HL-60 (cell line): ENCODE measurements around the gene IST1.

Experiments
- CTCF ChIP-seq: IDR thresholded peaks from one replicate; pipeline ENCODE4 v1.5.1; 2011; ENCODE audit warnings: low read length, control low read depth, inconsistent platforms; ENCODE audit not compliant: insufficient read depth
- GABPA ChIP-seq: IDR thresholded peaks from 2 replicates; pipeline ENCODE4 v1.6.1; 2012; ENCODE audit warnings: low read depth
- POLR2AphosphoS5 ChIP-seq: IDR thresholded peaks from 2 replicates; pipeline ENCODE4 v1.6.1; 2012; ENCODE audit warnings: low read depth

DNA sequence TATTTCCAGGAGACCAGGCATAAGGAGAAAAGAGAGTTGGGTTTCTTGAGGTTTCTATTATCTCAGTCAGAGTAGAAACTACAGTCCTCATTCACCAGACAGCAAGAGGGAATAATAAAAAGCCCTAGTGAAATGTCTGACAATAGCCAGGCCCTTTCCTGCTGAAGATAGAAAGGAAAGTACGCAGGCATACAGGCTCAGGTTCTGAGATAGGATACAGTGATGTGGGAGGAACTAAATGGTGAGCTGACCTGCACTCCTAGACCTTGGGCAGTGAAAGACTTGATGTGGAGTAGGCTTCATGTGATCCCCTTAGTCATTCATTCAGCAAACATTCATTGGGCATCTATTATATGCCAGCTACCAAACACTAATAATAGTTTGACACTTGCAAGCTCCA is 26.2 kb upstream of the IST1 start:
- TF ChIP-seq CTCF (no peak), GABPA (no peak), POLR2AphosphoS5 (no peak)
